MM.1S (cell line): ENCODE measurements around the gene CC2D2B.
A peak's percentile ranks its signal among the peaks of the same experiment; 100 is the strongest.

Source experiments
- DNase-seq: peaks from one replicate; pipeline ENCODE4 v3.0.0-alpha.2; 2015
- H2AFZ ChIP-seq: fragments of 300-600 bp; sonication (generic); 2 replicates; pipeline ENCODE4 v1.6.0; 2016; ENCODE audit warnings: antibody characterized with exemption, low read length
- H3F3A ChIP-seq: fragments of 300-600 bp; sonication (generic); 2 replicates; pipeline ENCODE4 v1.6.1; 2016; ENCODE audit warnings: mild to moderate bottlenecking, antibody characterized with exemption, low read length, moderate library complexity, mixed read lengths; ENCODE audit not compliant: insufficient read depth
- H3K27ac ChIP-seq: fragments of 300-600 bp; sonication (generic); 2 replicates; pipeline ENCODE4 v1.5.1; 2016; ENCODE audit warnings: mild to moderate bottlenecking, low read length
- H3K27me3 ChIP-seq: fragments of 300-600 bp; sonication (generic); replicated peaks from 2 replicates; pipeline ENCODE4 v1.6.0; 2016; ENCODE audit warnings: low read length; ENCODE audit not compliant: insufficient read depth
- H3K36me3 ChIP-seq: fragments of 300-600 bp; sonication (generic); replicated peaks from 2 replicates; pipeline ENCODE4 v1.6.1; 2016; ENCODE audit warnings: mild to moderate bottlenecking, low read length, mixed read lengths; ENCODE audit not compliant: insufficient read depth
- H3K4me1 ChIP-seq: fragments of 300-600 bp; sonication (generic); 2 replicates; pipeline ENCODE4 v1.6.1; 2016; ENCODE audit warnings: low read length, mixed read lengths
- H3K4me2 ChIP-seq: fragments of 300-600 bp; sonication (generic); 2 replicates; pipeline ENCODE4 v1.6.0; 2016; ENCODE audit warnings: low read depth, low read length
- H3K4me3 ChIP-seq: fragments of 300-600 bp; sonication (generic); 2 replicates; pipeline ENCODE4 v1.5.1; 2016; ENCODE audit warnings: low read length, mixed read lengths
- H3K79me2 ChIP-seq: fragments of 300-600 bp; sonication (generic); 2 replicates; pipeline ENCODE4 v1.6.1; 2016; ENCODE audit warnings: mixed run types, low read length, mixed read lengths
- H3K9ac ChIP-seq: fragments of 300-600 bp; sonication (generic); 2 replicates; pipeline ENCODE4 v1.6.1; 2016; ENCODE audit warnings: low read length, mixed read lengths
- H3K9me2 ChIP-seq: fragments of 300-600 bp; sonication (generic); replicated peaks from 2 replicates; pipeline ENCODE4 v1.6.1; 2016; ENCODE audit warnings: mild to moderate bottlenecking, low read length, mixed read lengths; ENCODE audit not compliant: insufficient read depth
- H3K9me3 ChIP-seq: fragments of 300-600 bp; sonication (generic); replicated peaks from 2 replicates; pipeline ENCODE4 v1.6.1; 2016; ENCODE audit warnings: mild to moderate bottlenecking, low read length, mixed read lengths; ENCODE audit not compliant: insufficient read depth
- H4K20me1 ChIP-seq: fragments of 300-600 bp; sonication (generic); 2 replicates; pipeline ENCODE4 v1.6.1; 2016; ENCODE audit warnings: mild to moderate bottlenecking, low read length, moderate library complexity, mixed read lengths; ENCODE audit not compliant: insufficient read depth
- CTCF ChIP-seq: fragments of 300-600 bp; sonication (generic); IDR thresholded peaks from 2 replicates; pipeline ENCODE4 v1.5.1; 2016; ENCODE audit warnings: antibody characterized with exemption, low read length, mixed read lengths
- EZH2 ChIP-seq: fragments of 300-600 bp; sonication (generic); optimal IDR thresholded peaks from 2 replicates; pipeline ENCODE3; 2017; ENCODE audit warnings: low read depth, mild to moderate bottlenecking, antibody characterized with exemption, low read length, mixed read lengths
- EZH2phosphoT487 ChIP-seq: fragments of 300-600 bp; sonication (generic); IDR thresholded peaks from 2 replicates; pipeline ENCODE4 v1.6.1; 2018; ENCODE audit warnings: antibody characterized with exemption, low read length

Gene CC2D2B

GRCh38 chr10:95861386-95861785 is 46.4 kb upstream of the CC2D2B start:
- Histone ChIP-seq H3K36me3 (no peaks in the 10 kb centered on the region), H3K4me2 (no peak overlapping the region), H2AFZ (no peak overlapping the region), H3K4me3 (no peak overlapping the region), H3K9me2 (no peaks in the 10 kb centered on the region), H3K4me1 (0 out of 2 replicates have a peak, but pooled peaks cover 4% of the 10 kb centered on the region), H3K27ac (no peak overlapping the region), H3K27me3 (no peaks in the 10 kb centered on the region), H3F3A (no peaks in the 10 kb centered on the region), H3K79me2 (no peaks in the 10 kb centered on the region), H4K20me1 (no peaks in the 10 kb centered on the region), H3K9ac (no peak overlapping the region), H3K9me3 (no peaks in the 10 kb centered on the region)
- DNase-seq = no peak
- no peak for TF ChIP-seq CTCF

GRCh38 chr10:95864906-95865813 is 42.6 kb upstream of the CC2D2B start:
- H3K4me2 ChIP-seq = peak overlapping the region; percentile 50
- no peaks in the 10 kb centered on the region for H3K27me3 ChIP-seq
- no peak overlapping the region for H3K27ac ChIP-seq
- 0 out of 2 replicates have a peak, but pooled peaks cover 4% of the 10 kb centered on the region for H3K4me1 ChIP-seq
- no peaks in the 10 kb centered on the region for H3K9me3 ChIP-seq
- no peaks in the 10 kb centered on the region for H4K20me1 ChIP-seq
- no peaks in the 10 kb centered on the region for H3K9me2 ChIP-seq
- peak; percentile 66 for DNase-seq
- no peak overlapping the region; the same call in 1 of the 2 replicates for H3K9ac ChIP-seq
- H3K79me2 ChIP-seq = no peaks in the 10 kb centered on the region
- no peaks in the 10 kb centered on the region for H3K36me3 ChIP-seq
- TF ChIP-seq CTCF = peak; percentile 85
- no peak for TF ChIP-seq EZH2phosphoT487
- H3K4me3 ChIP-seq = no peak overlapping the region
- H2AFZ ChIP-seq = peak overlapping the region; percentile 68
- no peaks in the 10 kb centered on the region for H3F3A ChIP-seq

DNA sequence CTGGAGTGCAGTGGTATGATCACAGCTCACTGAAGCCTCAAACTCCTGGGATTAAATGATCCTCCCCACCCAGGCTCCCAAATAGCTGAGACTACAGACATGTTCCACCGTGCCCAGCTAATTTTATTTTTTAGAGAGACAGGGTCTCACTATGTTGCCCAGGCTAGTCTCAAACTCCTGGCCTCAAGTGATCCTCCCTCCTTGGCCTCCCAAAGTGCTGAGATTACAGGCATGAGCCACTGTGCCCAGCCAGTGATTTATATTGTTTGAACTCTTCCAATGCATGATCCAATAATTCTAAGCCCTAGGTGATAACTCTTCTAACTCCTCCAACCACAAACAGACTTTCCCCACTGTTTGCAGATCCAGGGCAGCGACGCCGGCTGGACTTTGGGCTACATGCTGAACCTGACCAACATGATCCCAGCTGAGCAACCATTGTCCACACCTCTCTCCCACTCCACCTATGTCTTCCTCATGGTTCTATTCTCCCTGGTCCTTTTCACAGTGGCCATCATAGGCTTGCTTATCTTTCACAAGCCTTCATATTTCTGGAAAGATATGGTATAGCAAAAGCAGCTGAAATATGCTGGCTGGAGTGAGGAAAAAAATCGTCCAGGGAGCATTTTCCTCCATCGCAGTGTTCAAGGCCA is 41.8 kb upstream of the CC2D2B start:
- no peaks in the 10 kb centered on the region for H3K9me3 ChIP-seq
- H3K4me3 ChIP-seq = no peak overlapping the region
- H3K27me3 ChIP-seq = no peaks in the 10 kb centered on the region
- H3K9ac ChIP-seq = no peak overlapping the region
- no peaks in the 10 kb centered on the region for H3K79me2 ChIP-seq
- no peaks in the 10 kb centered on the region for H4K20me1 ChIP-seq
- H2AFZ ChIP-seq = no peak overlapping the region
- H3K4me2 ChIP-seq = no peak overlapping the region
- H3K27ac ChIP-seq = no peak overlapping the region
- H3K9me2 ChIP-seq = no peaks in the 10 kb centered on the region
- no peaks in the 10 kb centered on the region for H3F3A ChIP-seq
- TF ChIP-seq EZH2 = no peak
- TF ChIP-seq CTCF = no peak
- no peak for TF ChIP-seq EZH2phosphoT487
- no peaks in the 10 kb centered on the region for H3K36me3 ChIP-seq
- DNase-seq = no peak
- 0 out of 2 replicates have a peak, but pooled peaks cover 4% of the 10 kb centered on the region for H3K4me1 ChIP-seq
